MCF 10A (cell line): ENCODE results near the gene SH2B3. TPM values are rescaled to one million over a fixed set of nuclear protein-coding genes. Genes with fewer than 3 reads are reported as not detected.

Source experiments
- BruUV-seq: library from RNA; stranded (reverse); fragments of 400-500 nt; replicated peaks from 2 replicates; lab custom pipeline; 2021; lab: Mats Ljungman, UMichigan
- CTCF ChIA-PET: fragments of 300-600 bp; sonication (Branson Sonifier 250); formaldehyde crosslinking; extraction: SDS; loops from one replicate; lab custom pipeline; 2021; ENCODE audit warnings: antibody characterized with exemption, inconsistent platforms; lab: Yijun Ruan, JAX
- POLR2A ChIA-PET: fragments of 300-600, 350-650 bp; sonication (Branson Sonifier 250); formaldehyde crosslinking; extraction: SDS; loops from one replicate; lab custom pipeline; 2020; ENCODE audit warnings: antibody characterized with exemption, inconsistent platforms; lab: Yijun Ruan, JAX
- DNase-seq: peaks from one replicate; pipeline ENCODE4 v3.0.0-alpha.2; 2018; ENCODE audit not compliant: unreplicated experiment
- H3K27ac Mint-ChIP-seq: one replicate; pipeline ENCODE4 v1.8.0; 2022; ENCODE audit warnings: mild to moderate bottlenecking, low read depth, mixed read lengths; ENCODE audit not compliant: unreplicated experiment
- H3K27me3 Mint-ChIP-seq: one replicate; pipeline ENCODE4 v1.8.0; 2022; ENCODE audit warnings: mixed read lengths; ENCODE audit not compliant: insufficient read depth, unreplicated experiment
- H3K36me3 Mint-ChIP-seq: one replicate; pipeline ENCODE4 v1.8.0; 2022; ENCODE audit warnings: mild to moderate bottlenecking, moderate library complexity, mixed read lengths; ENCODE audit not compliant: insufficient read depth, unreplicated experiment
- H3K4me1 Mint-ChIP-seq: one replicate; pipeline ENCODE4 v1.8.0; 2022; ENCODE audit warnings: mixed read lengths; ENCODE audit not compliant: insufficient read depth, unreplicated experiment
- H3K4me3 Mint-ChIP-seq: one replicate; pipeline ENCODE4 v1.8.0; 2022; ENCODE audit warnings: mild to moderate bottlenecking, moderate library complexity, mixed read lengths; ENCODE audit not compliant: unreplicated experiment
- H3K9me3 Mint-ChIP-seq: one replicate; pipeline ENCODE4 v1.8.0; 2022; ENCODE audit warnings: mixed read lengths; ENCODE audit not compliant: unreplicated experiment
- intact Hi-C: fragments of 100-400 bp; cut with micrococcal nuclease; formaldehyde crosslinking; loops from 2 replicates; pipeline ENCODE4 v1.14.1; 2022
- total RNA-seq: library from RNA; stranded (reverse); gene quantifications from 2 replicates; pipeline ENCODE4 v1.2.3, GENCODE V29; 2022
- TF ChIP-seq, protein P1 (sequence below): fragments of 200-600 bp; IDR thresholded peaks from one replicate; pipeline ENCODE4 v1.8.0; 2022; ENCODE audit warnings: antibody characterized with exemption, mild to moderate bottlenecking; ENCODE audit not compliant: unreplicated experiment

Gene SH2B3
- total RNA-seq, 1 experiment from 2014 or later, result 5.1 TPM

- no peaks in the 10 kb centered on the region for H3K9me3 Mint-ChIP-seq
- TF ChIP-seq, protein P1, sequence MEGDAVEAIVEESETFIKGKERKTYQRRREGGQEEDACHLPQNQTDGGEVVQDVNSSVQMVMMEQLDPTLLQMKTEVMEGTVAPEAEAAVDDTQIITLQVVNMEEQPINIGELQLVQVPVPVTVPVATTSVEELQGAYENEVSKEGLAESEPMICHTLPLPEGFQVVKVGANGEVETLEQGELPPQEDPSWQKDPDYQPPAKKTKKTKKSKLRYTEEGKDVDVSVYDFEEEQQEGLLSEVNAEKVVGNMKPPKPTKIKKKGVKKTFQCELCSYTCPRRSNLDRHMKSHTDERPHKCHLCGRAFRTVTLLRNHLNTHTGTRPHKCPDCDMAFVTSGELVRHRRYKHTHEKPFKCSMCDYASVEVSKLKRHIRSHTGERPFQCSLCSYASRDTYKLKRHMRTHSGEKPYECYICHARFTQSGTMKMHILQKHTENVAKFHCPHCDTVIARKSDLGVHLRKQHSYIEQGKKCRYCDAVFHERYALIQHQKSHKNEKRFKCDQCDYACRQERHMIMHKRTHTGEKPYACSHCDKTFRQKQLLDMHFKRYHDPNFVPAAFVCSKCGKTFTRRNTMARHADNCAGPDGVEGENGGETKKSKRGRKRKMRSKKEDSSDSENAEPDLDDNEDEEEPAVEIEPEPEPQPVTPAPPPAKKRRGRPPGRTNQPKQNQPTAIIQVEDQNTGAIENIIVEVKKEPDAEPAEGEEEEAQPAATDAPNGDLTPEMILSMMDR, result no peak
- H3K36me3 Mint-ChIP-seq, result peaks cover 5% of the 10 kb centered on the region
- no peak overlapping the region for H3K4me3 Mint-ChIP-seq
- DNase-seq, result no peak
- peaks cover 60% of the 10 kb centered on the region for H3K27me3 Mint-ChIP-seq
- CTCF ChIA-PET, result interaction anchor here (0.6 to 2.8 kb wide), 3 partner anchors 12 to 455 kb away, joined by 3 to 15 read pairs (median 4); no protein-coding TSS in a partner anchor
- BruUV-seq, result no TSS peak
- intact Hi-C loops, result no loop called here
- H3K4me1 Mint-ChIP-seq, result peaks cover 7% of the 10 kb centered on the region
- no peak overlapping the region for H3K27ac Mint-ChIP-seq
- POLR2A ChIA-PET, result interaction anchor here (0.7 kb wide), 1 partner anchor 132 kb away, joined by 3 read pairs; no protein-coding TSS in a partner anchor
Measured at GRCh38 chr12:111384596-111384995, 21.1 kb upstream of the SH2B3 start.

- peaks cover 37% of the 10 kb centered on the region for H3K27me3 Mint-ChIP-seq
- ChIA-PET POLR2A (no interaction called here), CTCF (interaction anchor here (2.8 kb wide), 1 partner anchor 10 kb away, joined by 15 read pairs; no protein-coding TSS in a partner anchor)
- intact Hi-C loops, result no loop called here
- no peak overlapping the region for H3K4me3 Mint-ChIP-seq
- DNase-seq, result no peak
- H3K9me3 Mint-ChIP-seq, result no peaks in the 10 kb centered on the region
- H3K27ac Mint-ChIP-seq, result no peak overlapping the region
- TF ChIP-seq, protein P1, result no peak
- H3K4me1 Mint-ChIP-seq, result peaks cover 10% of the 10 kb centered on the region
- peaks cover 5% of the 10 kb centered on the region for H3K36me3 Mint-ChIP-seq
- no TSS peak for BruUV-seq
Measured at GRCh38 chr12:111386885-111387284, 18.8 kb upstream of the SH2B3 start.

- Mint-ChIP-seq H3K4me3 (no peak overlapping the region), H3K4me1 (peaks cover 10% of the 10 kb centered on the region), H3K9me3 (no peaks in the 10 kb centered on the region), H3K27ac (no peak overlapping the region), H3K36me3 (peaks cover 5% of the 10 kb centered on the region), H3K27me3 (peaks cover 31% of the 10 kb centered on the region)
- TF ChIP-seq, protein P1, result no peak
- CTCF ChIA-PET, result interaction anchor here (0.6 kb wide), 1 partner anchor 20 kb away, joined by 3 read pairs; no protein-coding TSS in a partner anchor
- intact Hi-C loops, result no loop called here
- no peak for DNase-seq
- no TSS peak for BruUV-seq
- POLR2A ChIA-PET, result no interaction called here
Measured at GRCh38 chr12:111387747-111388323, 17.9 kb upstream of the SH2B3 start.

- Mint-ChIP-seq H3K4me1 (peaks cover 10% of the 10 kb centered on the region), H3K27ac (no peak overlapping the region), H3K27me3 (peaks cover 24% of the 10 kb centered on the region), H3K9me3 (no peaks in the 10 kb centered on the region), H3K36me3 (peaks cover 5% of the 10 kb centered on the region), H3K4me3 (no peak overlapping the region)
- no peak for DNase-seq
- ChIA-PET CTCF (interaction anchor here (0.7 to 1.9 kb wide), 2 partner anchors 22 to 62 kb away, joined by 3 to 13 read pairs; no protein-coding TSS in a partner anchor), POLR2A (no interaction called here)
- intact Hi-C loops, result no loop called here
- TF ChIP-seq, protein P1, result no peak
- no TSS peak for BruUV-seq
Measured at GRCh38 chr12:111389635-111390034, 16.1 kb upstream of the SH2B3 start.
